Esophagus squamous epithelium (tissue), 5 donors: ENCODE data around the gene MYZAP. TPM values are rescaled to one million over a fixed set of nuclear protein-coding genes. Genes with fewer than 3 reads are reported as not detected.

Source experiments
- DNase-seq: peaks from one replicate; lab custom pipeline; 2025; lab: John Stamatoyannopoulos, UW
- H3K27ac ChIP-seq, 4 donors: fragments of 200-600 bp; sonication (generic); one replicate each; pipeline ENCODE4 v1.5.1; 2016 to 2019; ENCODE audit warnings: mild to moderate bottlenecking in 1 of 4
- H3K27me3 ChIP-seq, 4 donors: fragments of 200-600 bp; sonication (generic); 1 replicate in 3 of 4; 2 replicates in 1 of 4; pipeline versions ENCODE4 v1.5.1 to v1.6.0; 2017 to 2021; ENCODE audit warnings: antibody characterized with exemption in 1 of 4
- H3K36me3 ChIP-seq, 3 donors: fragments of 200-600 bp; sonication (generic); one replicate each; pipeline ENCODE4 v1.5.1; 2016 to 2019
- H3K4me1 ChIP-seq, 3 donors: fragments of 200-600 bp; sonication (generic); one replicate each; pipeline ENCODE4 v1.5.1; 2017 to 2019
- H3K4me3 ChIP-seq, 4 donors: fragments of 200-600 bp; sonication (generic); 1 replicate in 3 of 4; 2 replicates in 1 of 4; pipeline ENCODE4 v1.5.1; 2016 to 2019; ENCODE audit warnings: mild to moderate bottlenecking in 2 of 4, moderate library complexity in 1 of 4
- H3K9me3 ChIP-seq, 3 donors: fragments of 200-600 bp; sonication (generic); one replicate each; pipeline ENCODE4 v1.5.1; 2016 to 2019
- POLR2A ChIP-seq, 4 donors: fragments of 450-650 bp; IDR thresholded peaks; one replicate each; pipeline ENCODE4 v1.6.1; 2017; ENCODE audit warnings: antibody characterized with exemption in 4 of 4, mild to moderate bottlenecking in 4 of 4, moderate library complexity in 3 of 4
- WGBS, 2 donors: methylation state at CpG; one replicate each; pipeline ENCODE4 v1.1.5; 2018; 5-methylcytosine and 5-hydroxymethylcytosine counted together
- intact Hi-C: fragments of 100-400 bp; cut with DNase I; formaldehyde crosslinking; loops from one replicate; pipeline ENCODE4 v1.15.0; 2022
- total RNA-seq, 4 donors: library from RNA; depleted of rRNA; stranded (reverse); fragments of >200 nt; gene quantifications; one replicate each; pipeline ENCODE4 v1.1.0, GENCODE V29; 2016
- TF ChIP-seq, protein P1 (sequence below), 6 experiments: fragments of 450-650 bp in 4 of 6; fragments of 200-600 bp in 2 of 6; sonication (generic) in 2 of 6; IDR thresholded peaks; one replicate each; pipeline ENCODE4 v1.5.1; 2016 to 2019; ENCODE audit warnings: antibody characterized with exemption in 6 of 6, mild to moderate bottlenecking in 4 of 6, moderate library complexity in 4 of 6
- donor health status: DM: yes; HTN: yes; CAD: no.

MYZAP gene
- total RNA-seq, 4 donors from 2014 or later = 21.2 to 36.0 (median 26.5) TPM

- no peak for TF ChIP-seq POLR2A (IDR thresholded peaks at IDR 0.05)
- TF ChIP-seq, protein P1, sequence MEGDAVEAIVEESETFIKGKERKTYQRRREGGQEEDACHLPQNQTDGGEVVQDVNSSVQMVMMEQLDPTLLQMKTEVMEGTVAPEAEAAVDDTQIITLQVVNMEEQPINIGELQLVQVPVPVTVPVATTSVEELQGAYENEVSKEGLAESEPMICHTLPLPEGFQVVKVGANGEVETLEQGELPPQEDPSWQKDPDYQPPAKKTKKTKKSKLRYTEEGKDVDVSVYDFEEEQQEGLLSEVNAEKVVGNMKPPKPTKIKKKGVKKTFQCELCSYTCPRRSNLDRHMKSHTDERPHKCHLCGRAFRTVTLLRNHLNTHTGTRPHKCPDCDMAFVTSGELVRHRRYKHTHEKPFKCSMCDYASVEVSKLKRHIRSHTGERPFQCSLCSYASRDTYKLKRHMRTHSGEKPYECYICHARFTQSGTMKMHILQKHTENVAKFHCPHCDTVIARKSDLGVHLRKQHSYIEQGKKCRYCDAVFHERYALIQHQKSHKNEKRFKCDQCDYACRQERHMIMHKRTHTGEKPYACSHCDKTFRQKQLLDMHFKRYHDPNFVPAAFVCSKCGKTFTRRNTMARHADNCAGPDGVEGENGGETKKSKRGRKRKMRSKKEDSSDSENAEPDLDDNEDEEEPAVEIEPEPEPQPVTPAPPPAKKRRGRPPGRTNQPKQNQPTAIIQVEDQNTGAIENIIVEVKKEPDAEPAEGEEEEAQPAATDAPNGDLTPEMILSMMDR (IDR thresholded peaks at IDR 0.05) = peak; percentile 71 to 93 (median 83)
- H3K9me3 ChIP-seq = no peaks in the 10 kb centered on the region
- no peak for DNase-seq
- H3K4me3 ChIP-seq = no peak overlapping the region
- no peaks in the 10 kb centered on the region for H3K27me3 ChIP-seq
- peaks cover 4 to 23% (median 5%) of the 10 kb centered on the region in 3 donors for H3K4me1 ChIP-seq
- intact Hi-C loops = loop anchor here (2.0 kb wide), 1 partner anchor 51 kb away; no protein-coding TSS in a partner anchor
- WGBS, 2 donors = 4 to 17% methylated on average over 4 to 5 of the region's 5 CpGs
- no peak overlapping the region for H3K27ac ChIP-seq
- no peaks in the 10 kb centered on the region for H3K36me3 ChIP-seq
Observed at GRCh38 chr15:57559875-57560274, 31.8 kb upstream of the MYZAP start.

- Histone ChIP-seq H3K36me3 (no peaks in the 10 kb centered on the region), H3K27me3 (no peaks in the 10 kb centered on the region), H3K4me1 (peaks cover 0 to 23% (median 0%) of the 10 kb centered on the region in 3 donors), H3K27ac (peak overlapping the region in 2 of 4 donors; percentile 51 to 57), H3K9me3 (no peaks in the 10 kb centered on the region), H3K4me3 (peak overlapping the region in 1 of 4 donors; percentile 3)
- intact Hi-C loops = loop anchor here (2.0 kb wide), 1 partner anchor 50 kb away; no protein-coding TSS in a partner anchor
- TF ChIP-seq POLR2A (IDR thresholded peaks at IDR 0.05) = no peak
- TF ChIP-seq, protein P1 (IDR thresholded peaks at IDR 0.05) = peak; percentile 61 to 93 (median 90)
- peak; percentile 16 for DNase-seq
- WGBS, 2 donors = 31 to 34% methylated on average over 9 of the region's 9 CpGs
Observed at GRCh38 chr15:57561041-57561711, 30.5 kb upstream of the MYZAP start.

GRCh38 chr15:57562196-57562769 lies 29.4 kb upstream of the MYZAP start:
- Histone ChIP-seq H3K36me3 (no peaks in the 10 kb centered on the region), H3K9me3 (no peaks in the 10 kb centered on the region), H3K27me3 (no peaks in the 10 kb centered on the region), H3K4me3 (no peak overlapping the region), H3K27ac (peak overlapping the region in 1 of 4 donors; percentile 44), H3K4me1 (peaks cover 0 to 23% (median 0%) of the 10 kb centered on the region in 3 donors)
- TF ChIP-seq, protein P1 (IDR thresholded peaks at IDR 0.05) = no peak
- no peak for TF ChIP-seq POLR2A (IDR thresholded peaks at IDR 0.05)
- intact Hi-C loops = no loop called here
- 67 to 68% methylated on average over 6 to 9 of the region's 11 CpGs for WGBS, 2 donors
- DNase-seq = no peak

DNA sequence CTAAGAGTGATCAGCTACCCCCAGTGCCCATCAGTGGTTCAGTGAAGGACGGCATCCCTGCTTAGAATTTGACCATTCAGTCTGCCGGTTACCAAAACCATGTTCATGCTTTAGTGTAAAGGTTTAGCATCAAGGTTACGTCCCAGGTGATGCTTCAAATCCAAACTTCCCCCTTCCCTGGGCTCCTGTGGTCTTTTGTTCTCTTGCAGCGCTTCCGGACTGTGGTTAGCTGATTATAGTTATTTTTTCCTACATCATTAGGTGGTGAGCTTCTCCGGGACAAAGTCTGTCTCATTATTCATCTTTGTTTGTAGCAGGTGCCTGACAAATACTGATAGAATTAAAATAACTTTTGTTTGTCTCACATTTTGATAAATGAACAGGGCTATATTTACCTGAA lies 28.3 kb upstream of the MYZAP start:
- Histone ChIP-seq H3K4me1 (peaks cover 0 to 23% (median 0%) of the 10 kb centered on the region in 3 donors), H3K36me3 (no peaks in the 10 kb centered on the region), H3K27me3 (no peaks in the 10 kb centered on the region), H3K4me3 (no peak overlapping the region), H3K27ac (no peak overlapping the region), H3K9me3 (no peaks in the 10 kb centered on the region)
- WGBS, 2 donors = 67 to 90% methylated on average over 4 to 6 of the region's 6 CpGs
- intact Hi-C loops = no loop called here
- no peak for DNase-seq
- TF ChIP-seq POLR2A (IDR thresholded peaks at IDR 0.05) = no peak
- TF ChIP-seq, protein P1 (IDR thresholded peaks at IDR 0.05) = no peak

DNA sequence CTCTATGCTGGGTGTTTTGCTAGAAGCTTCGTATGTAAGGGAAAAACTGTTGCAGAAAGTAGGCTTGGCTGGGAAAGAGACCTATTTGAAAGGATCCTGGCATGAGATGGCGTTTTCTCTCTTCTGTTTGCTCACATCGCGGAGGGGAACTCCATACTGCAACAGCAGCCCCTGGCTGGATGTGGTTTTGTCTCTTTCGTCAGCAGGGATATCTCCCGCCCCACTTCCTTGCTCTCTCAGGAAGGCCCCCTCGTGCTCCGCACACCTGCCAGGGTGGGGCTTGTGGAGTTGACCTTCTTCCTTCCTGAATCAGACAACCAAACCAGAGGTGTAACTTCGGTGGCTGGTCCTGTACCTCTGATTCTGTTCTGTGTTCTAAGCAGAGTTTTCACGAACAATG lies 26.4 kb upstream of the MYZAP start:
- WGBS, 2 donors = 14 to 29% methylated on average over 6 to 9 of the region's 10 CpGs
- H3K4me1 ChIP-seq = peaks cover 0 to 18% (median 0%) of the 10 kb centered on the region in 3 donors
- H3K27me3 ChIP-seq = no peaks in the 10 kb centered on the region
- TF ChIP-seq POLR2A (IDR thresholded peaks at IDR 0.05) = no peak
- TF ChIP-seq, protein P1 (IDR thresholded peaks at IDR 0.05) = no peak
- no peaks in the 10 kb centered on the region for H3K9me3 ChIP-seq
- intact Hi-C loops = no loop called here
- H3K36me3 ChIP-seq = no peaks in the 10 kb centered on the region
- DNase-seq = no peak
- no peak overlapping the region for H3K4me3 ChIP-seq
- H3K27ac ChIP-seq = peak overlapping the region in 1 of 4 donors; percentile 34
